NB4 (cell line): ENCODE data around the gene GGNBP2.

ENCODE experiments used
- DNase-seq: peaks from one replicate; pipeline ENCODE4 v3.0.0; 2010; ENCODE audit warnings: low read depth
- H3K4me3 ChIP-seq: one replicate; pipeline ENCODE4 v1.5.1; 2011; ENCODE audit warnings: mild to moderate bottlenecking, low read depth, low read length, moderate library complexity
- MAX ChIP-seq: IDR thresholded peaks from 2 replicates; pipeline ENCODE4 v1.6.1; 2011; ENCODE audit warnings: low read depth, low read length
- MYC ChIP-seq: IDR thresholded peaks from 2 replicates; pipeline ENCODE4 v1.6.1; 2011; ENCODE audit warnings: low read depth, low read length
- POLR2A ChIP-seq: IDR thresholded peaks from 2 replicates; pipeline ENCODE4 v1.6.1; 2011; ENCODE audit warnings: mild to moderate bottlenecking; ENCODE audit not compliant: insufficient read length; ENCODE audit errors: extremely low read depth
- TF ChIP-seq, protein P1 (sequence below): IDR thresholded peaks from one replicate; pipeline ENCODE4 v1.5.1; 2012; ENCODE audit warnings: low read depth, low read length

The GGNBP2 gene

DNA sequence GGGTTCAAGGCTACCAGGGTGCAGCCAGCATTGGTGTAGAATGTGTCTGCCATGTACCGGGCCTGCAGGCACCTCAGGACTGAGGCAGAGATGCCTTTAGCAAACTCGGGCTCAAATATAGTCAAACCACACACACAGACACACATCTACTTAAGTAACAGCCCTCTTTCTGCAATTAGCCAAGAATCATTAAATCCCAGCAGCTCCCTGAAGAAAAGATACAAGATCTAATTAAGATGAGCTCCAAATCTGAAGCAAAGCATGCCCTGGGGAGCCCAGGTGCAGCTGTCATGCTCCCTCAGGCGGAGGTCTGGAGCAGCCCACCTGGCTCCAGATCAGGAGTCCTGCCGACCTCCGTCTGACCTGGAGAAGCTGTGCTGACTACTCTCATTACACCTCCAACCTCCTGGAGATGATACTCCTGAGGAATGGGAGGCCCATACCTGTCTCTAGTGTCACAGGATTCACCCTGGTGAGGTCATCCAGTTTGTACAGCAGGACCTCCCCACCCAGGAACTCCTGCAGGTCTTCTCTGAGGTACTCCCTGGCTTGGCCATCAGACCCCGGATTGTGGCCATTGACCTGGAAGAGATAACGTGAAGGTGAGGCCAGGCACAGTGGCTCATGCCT, 17.0 kb upstream of the GGNBP2 start:
- TF ChIP-seq, protein P1, sequence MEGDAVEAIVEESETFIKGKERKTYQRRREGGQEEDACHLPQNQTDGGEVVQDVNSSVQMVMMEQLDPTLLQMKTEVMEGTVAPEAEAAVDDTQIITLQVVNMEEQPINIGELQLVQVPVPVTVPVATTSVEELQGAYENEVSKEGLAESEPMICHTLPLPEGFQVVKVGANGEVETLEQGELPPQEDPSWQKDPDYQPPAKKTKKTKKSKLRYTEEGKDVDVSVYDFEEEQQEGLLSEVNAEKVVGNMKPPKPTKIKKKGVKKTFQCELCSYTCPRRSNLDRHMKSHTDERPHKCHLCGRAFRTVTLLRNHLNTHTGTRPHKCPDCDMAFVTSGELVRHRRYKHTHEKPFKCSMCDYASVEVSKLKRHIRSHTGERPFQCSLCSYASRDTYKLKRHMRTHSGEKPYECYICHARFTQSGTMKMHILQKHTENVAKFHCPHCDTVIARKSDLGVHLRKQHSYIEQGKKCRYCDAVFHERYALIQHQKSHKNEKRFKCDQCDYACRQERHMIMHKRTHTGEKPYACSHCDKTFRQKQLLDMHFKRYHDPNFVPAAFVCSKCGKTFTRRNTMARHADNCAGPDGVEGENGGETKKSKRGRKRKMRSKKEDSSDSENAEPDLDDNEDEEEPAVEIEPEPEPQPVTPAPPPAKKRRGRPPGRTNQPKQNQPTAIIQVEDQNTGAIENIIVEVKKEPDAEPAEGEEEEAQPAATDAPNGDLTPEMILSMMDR: no peak
- TF ChIP-seq MAX (no peak), POLR2A (no peak), MYC (no peak)
- DNase-seq: no peak
- no peak overlapping the region for H3K4me3 ChIP-seq

GRCh38 chr17:36529121-36529520, 15.6 kb upstream of the GGNBP2 start:
- H3K4me3 ChIP-seq: no peak overlapping the region
- DNase-seq: peak; percentile 36
- TF ChIP-seq MYC (no peak), POLR2A (no peak), MAX (no peak)
- TF ChIP-seq, protein P1: no peak

DNA sequence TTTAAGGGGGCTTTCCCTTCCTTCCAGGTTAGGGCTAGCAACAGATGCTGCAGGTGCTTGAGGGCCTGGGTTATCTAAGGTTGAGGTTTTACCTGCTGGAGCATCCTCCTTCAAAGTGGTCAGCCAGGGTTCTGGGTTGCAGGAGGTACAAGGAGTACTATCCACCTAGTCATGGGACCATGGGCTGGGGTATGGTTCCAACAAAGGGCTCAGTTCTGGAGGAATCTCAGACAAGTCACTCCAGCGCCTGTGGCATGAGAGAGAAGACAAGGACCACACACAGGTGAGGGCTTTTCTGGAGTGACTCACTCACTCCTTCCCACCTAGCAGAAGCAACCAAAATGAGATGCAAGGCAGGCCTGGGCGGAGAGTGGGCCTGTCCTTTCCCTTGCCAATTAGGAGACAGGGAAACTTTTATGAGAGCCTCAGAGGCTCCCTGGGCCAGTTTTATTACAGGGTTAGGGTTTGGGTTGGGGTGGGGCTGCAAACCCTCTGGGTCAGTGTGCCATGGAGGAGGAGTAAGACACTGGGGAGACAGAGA, 12.2 kb upstream of the GGNBP2 start:
- DNase-seq: no peak
- no peak overlapping the region for H3K4me3 ChIP-seq
- TF ChIP-seq, protein P1: no peak
- no peak for TF ChIP-seq MYC
- TF ChIP-seq MAX: no peak
- TF ChIP-seq POLR2A: no peak

DNA sequence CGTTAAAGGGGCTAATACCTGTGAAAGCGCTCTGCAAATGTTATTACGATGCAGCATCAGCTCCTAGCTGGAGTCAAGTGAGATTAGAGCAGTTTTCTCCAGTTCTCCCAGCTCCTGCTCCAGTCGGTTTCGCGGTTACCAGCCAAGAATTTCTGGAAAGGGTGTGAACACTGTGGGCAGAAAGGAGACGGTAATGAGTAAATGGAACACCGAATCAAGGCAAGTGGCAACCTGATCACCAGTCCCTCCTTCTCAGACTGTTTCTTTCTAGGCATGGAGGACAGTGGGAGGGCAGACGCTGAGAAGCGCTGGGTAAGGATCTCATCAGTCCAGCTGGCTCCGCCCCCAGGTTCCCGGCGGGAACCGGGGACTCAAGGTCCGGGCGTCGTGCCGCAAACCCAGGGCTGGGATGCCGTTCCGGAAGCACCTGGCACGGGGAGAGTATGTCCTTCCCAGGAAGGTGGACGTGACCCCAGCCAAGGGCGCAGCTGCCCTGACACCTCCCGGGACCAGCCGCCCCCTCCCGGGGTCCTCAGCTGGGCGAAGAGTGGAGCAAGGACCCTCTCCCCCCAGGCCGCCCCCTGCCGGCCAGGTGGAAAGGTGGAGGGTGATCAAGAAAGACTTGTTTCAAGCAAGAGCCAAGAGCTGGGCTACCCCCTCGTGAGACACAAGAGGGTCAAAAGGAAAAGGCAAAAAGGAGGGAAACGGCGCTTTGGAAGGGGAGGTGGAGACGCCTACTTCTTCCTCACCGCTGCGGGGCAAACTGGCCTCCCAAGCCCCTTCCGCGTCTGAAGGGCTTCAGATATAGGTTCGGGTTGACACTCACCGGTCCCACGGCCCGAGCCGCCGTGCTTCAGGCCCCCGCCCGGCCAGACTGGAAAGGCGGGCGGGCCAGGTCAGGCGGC, 10.5 kb upstream of the GGNBP2 start:
- peak overlapping the region; percentile 93 for H3K4me3 ChIP-seq
- no peak for TF ChIP-seq MAX
- no peak for TF ChIP-seq MYC
- TF ChIP-seq, protein P1: peak; percentile 67
- peak; percentile 81 for DNase-seq

GRCh38 chr17:36534840-36535668, 9.7 kb upstream of the GGNBP2 start, which contains the start of the genes MYO19 and PIGW:
TSS of gene MYO19 (minus strand) at chr17:36534868. CDS start at chr17:36532538, 2,330 bp downstream.
TSS of gene PIGW (plus strand) at chr17:36534987. CDS start at chr17:36537102, 2,115 bp downstream.
- H3K4me3 ChIP-seq: peak within 1 kb of the TSS; percentile 93
- peak; percentile 98 for TF ChIP-seq MYC
- peak; percentile 98 for TF ChIP-seq MAX
- peak; percentile 93 for TF ChIP-seq POLR2A
- TF ChIP-seq, protein P1: peak; percentile 4
- DNase-seq: peak; percentile 97
